Colonic mucosa (tissue), 4 donors: ENCODE measurements around the gene DGLUCY. TPM values are rescaled to one million over a fixed set of nuclear protein-coding genes. Genes with fewer than 3 reads are reported as not detected.
"Not testable (repeated sequence)": the region's sequence is repeated elsewhere in the genome, so short reads cannot be mapped to it uniquely, and the experiment has no call there.

ENCODE experiments used
- DNase-seq: peaks from one replicate; pipeline ENCODE4 v3.0.0-alpha.2; 2020
- H3K27ac ChIP-seq: fragments of 200-600 bp; one replicate; pipeline ENCODE4 v1.8.0; 2021
- H3K27me3 ChIP-seq: fragments of 200-600 bp; one replicate; pipeline ENCODE4 v1.8.0; 2021
- H3K36me3 ChIP-seq: fragments of 200-600 bp; one replicate; pipeline ENCODE4 v1.8.0; 2021
- H3K4me1 ChIP-seq: fragments of 200-600 bp; one replicate; pipeline ENCODE4 v1.8.0; 2021; ENCODE audit warnings: mild to moderate bottlenecking
- H3K4me3 ChIP-seq: fragments of 200-600 bp; one replicate; pipeline ENCODE4 v1.8.0; 2021
- H3K9ac ChIP-seq, 2 donors: one replicate each; pipeline ENCODE4 v1.7.0; 2013; ENCODE audit warnings: control low read depth in 2 of 2, low read depth in 2 of 2, low read length in 2 of 2
- H3K9me3 ChIP-seq: fragments of 200-600 bp; one replicate; pipeline ENCODE4 v1.8.0; 2021
- CTCF ChIP-seq: fragments of 200-600 bp; IDR thresholded peaks from one replicate; pipeline ENCODE4 v1.8.0; 2022; ENCODE audit warnings: antibody characterized with exemption, mild to moderate bottlenecking
- intact Hi-C: fragments of 100-400 bp; cut with DNase I; formaldehyde crosslinking; loops from one replicate; pipeline ENCODE4 v1.14.1; 2022
- total RNA-seq, 2 donors: library from RNA; stranded (reverse); fragmentation: NEBNext Ultra II Directional in 1 of 2; extraction: Animal tissue kit (Norgen Biotek cat#: 25700) in 1 of 2; gene quantifications; one replicate each; pipeline ENCODE4 v1.2.1, GENCODE V29; 2021
- donor health status: healthy.
- donor health status: DM: no; HTN: no; CAD: no.
- donor health status: DM: no; HTN: no; CAD: no.

Gene DGLUCY
- total RNA-seq, 2 donors from 2014 or later: 67.3 to 105 TPM

- DNase-seq: no peak
- no peak for TF ChIP-seq CTCF
- Histone ChIP-seq H3K9ac (no peak overlapping the region), H3K27me3 (peaks cover 3% of the 10 kb centered on the region), H3K27ac (no peak overlapping the region), H3K9me3 (no peaks in the 10 kb centered on the region), H3K4me1 (no peaks in the 10 kb centered on the region), H3K4me3 (no peak overlapping the region), H3K36me3 (no peaks in the 10 kb centered on the region)
- intact Hi-C loops: no loop called here
These were observed 149.5 kb downstream of the DGLUCY start for GRCh38 chr14:91263329-91263728.

- TF ChIP-seq CTCF: no peak
- peaks cover 3% of the 10 kb centered on the region for H3K27me3 ChIP-seq
- H3K27ac ChIP-seq: no peak overlapping the region
- H3K9ac ChIP-seq: peak overlapping the region; percentile 51 to 58
- DNase-seq: no peak
- peaks cover 4% of the 10 kb centered on the region for H3K4me1 ChIP-seq
- no peaks in the 10 kb centered on the region for H3K9me3 ChIP-seq
- H3K36me3 ChIP-seq: no peaks in the 10 kb centered on the region
- peak overlapping the region; percentile 31 for H3K4me3 ChIP-seq
- intact Hi-C loops: no loop called here
These were observed 150.6 kb downstream of the DGLUCY start for GRCh38 chr14:91264151-91265150.

- no peaks in the 10 kb centered on the region for H3K36me3 ChIP-seq
- intact Hi-C loops: no loop called here
- no peaks in the 10 kb centered on the region for H3K9me3 ChIP-seq
- DNase-seq: no peak
- H3K27ac ChIP-seq: no peak overlapping the region
- peaks cover 5% of the 10 kb centered on the region for H3K4me1 ChIP-seq
- no peak for TF ChIP-seq CTCF
- no peak overlapping the region for H3K9ac ChIP-seq
- H3K27me3 ChIP-seq: peaks cover 3% of the 10 kb centered on the region
- no peak overlapping the region for H3K4me3 ChIP-seq
These were observed 151.5 kb downstream of the DGLUCY start for GRCh38 chr14:91265404-91265803.

GRCh38 chr14:91266276-91266675 is 152.4 kb downstream of the DGLUCY start:
- H3K9me3 ChIP-seq, H3K27ac ChIP-seq, H3K36me3 ChIP-seq, H3K9ac ChIP-seq, intact Hi-C loops, H3K27me3 ChIP-seq, DNase-seq, H3K4me3 ChIP-seq, H3K4me1 ChIP-seq: not testable (repeated sequence)

- DNase-seq: no peak
- intact Hi-C loops: no loop called here
- Histone ChIP-seq H3K4me1 (peaks cover 5% of the 10 kb centered on the region), H3K36me3 (no peaks in the 10 kb centered on the region), H3K9me3 (no peaks in the 10 kb centered on the region), H3K4me3 (no peak overlapping the region), H3K27ac (no peak overlapping the region), H3K9ac (no peak overlapping the region), H3K27me3 (peaks cover 3% of the 10 kb centered on the region)
- TF ChIP-seq CTCF: no peak
These were observed 154.1 kb downstream of the DGLUCY start for GRCh38 chr14:91267965-91268437.
